CD4-positive, alpha-beta T cell treated with Interleukin-17A for 1 hour (primary cell): Measurements from ENCODE around the gene PGGT1B.

Experiments
- DNase-seq: peaks from one replicate; pipeline ENCODE4 v3.0.0-alpha.2; 2020

Gene PGGT1B

DNA sequence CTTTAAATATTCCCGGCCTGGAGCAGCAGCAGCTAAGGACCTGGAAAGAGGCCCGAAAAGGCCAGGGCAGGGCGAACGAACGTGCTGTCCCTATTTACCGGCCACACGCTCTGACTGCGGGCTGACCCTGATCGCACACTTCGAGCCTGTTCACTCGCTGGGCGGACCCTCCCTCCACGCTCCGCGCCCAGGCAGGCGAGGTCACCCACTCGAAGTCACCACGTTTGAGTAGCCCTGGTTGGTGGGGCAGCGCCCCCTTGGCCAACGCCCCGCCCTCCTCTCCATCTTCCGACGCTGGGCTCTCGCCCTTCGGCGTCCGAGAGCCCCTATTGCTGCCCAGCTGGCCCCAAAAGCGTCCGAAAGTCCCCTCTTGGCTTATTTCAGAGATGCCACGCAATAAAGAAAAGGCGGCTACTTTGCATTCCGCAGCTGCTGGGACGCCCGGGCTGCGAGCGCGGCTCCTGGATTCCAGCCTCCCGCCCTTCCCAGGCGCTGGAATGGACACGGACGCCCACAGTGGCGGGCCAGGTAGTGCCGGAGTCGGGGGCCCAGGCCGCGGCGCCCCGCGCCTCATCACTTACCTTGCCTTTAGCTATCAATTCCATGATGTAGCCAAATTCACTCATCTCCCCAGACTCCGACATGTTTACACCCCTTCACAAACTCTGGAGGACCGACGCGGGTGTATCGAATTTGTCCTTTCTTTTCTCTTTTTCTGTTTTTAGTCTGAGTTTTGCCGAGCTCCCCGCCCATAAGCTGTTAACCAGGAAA is 83.1 kb downstream of the PGGT1B start:
- DNase-seq, result no peak

DNA sequence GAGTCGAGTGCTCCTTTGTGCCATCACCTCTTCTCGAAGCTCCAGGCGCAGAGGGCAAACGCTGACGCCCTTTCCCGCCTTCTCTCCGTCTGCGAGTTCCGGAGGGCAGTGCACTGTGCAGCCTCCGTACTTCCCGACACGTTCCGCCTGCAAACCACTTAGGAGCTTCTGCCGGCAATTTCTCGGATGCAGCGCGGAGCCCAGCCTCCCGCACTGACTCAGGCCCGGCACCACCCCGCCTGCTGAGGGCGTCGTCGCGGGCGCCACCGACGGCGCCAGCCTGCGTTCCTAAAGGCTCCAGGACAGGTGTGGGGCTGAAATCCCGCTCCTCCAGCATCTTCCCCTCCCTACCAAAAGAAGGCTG is 83.7 kb downstream of the PGGT1B start:
- no peak for DNase-seq

DNA sequence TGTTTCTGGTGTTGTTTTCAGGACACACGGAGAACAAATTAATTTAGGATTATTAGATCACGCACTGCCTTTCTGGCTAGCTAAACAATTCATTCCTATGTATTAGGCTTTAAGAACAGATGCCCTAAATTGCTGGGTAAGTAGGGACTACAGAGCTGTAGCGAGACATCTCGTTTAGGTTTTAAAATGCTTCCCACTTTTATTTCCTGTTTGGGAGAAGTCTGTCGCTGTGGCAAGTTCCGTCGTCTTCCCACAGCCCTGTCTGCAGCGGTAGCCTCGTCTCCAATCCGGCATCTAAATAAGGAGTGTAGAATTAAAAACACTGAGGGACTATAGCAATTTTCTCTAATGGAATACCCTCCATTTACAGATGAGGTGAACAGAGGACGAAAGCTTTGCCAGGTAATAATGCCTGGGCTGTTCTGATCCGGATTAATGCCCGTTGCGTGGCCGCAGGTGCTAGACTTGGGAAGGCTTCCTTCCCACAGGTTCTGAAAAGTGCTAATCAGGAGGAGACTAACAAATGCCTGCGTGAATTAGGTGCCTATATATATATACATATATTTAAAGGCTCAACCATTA is 91.7 kb downstream of the PGGT1B start:
- DNase-seq, result no peak

DNA sequence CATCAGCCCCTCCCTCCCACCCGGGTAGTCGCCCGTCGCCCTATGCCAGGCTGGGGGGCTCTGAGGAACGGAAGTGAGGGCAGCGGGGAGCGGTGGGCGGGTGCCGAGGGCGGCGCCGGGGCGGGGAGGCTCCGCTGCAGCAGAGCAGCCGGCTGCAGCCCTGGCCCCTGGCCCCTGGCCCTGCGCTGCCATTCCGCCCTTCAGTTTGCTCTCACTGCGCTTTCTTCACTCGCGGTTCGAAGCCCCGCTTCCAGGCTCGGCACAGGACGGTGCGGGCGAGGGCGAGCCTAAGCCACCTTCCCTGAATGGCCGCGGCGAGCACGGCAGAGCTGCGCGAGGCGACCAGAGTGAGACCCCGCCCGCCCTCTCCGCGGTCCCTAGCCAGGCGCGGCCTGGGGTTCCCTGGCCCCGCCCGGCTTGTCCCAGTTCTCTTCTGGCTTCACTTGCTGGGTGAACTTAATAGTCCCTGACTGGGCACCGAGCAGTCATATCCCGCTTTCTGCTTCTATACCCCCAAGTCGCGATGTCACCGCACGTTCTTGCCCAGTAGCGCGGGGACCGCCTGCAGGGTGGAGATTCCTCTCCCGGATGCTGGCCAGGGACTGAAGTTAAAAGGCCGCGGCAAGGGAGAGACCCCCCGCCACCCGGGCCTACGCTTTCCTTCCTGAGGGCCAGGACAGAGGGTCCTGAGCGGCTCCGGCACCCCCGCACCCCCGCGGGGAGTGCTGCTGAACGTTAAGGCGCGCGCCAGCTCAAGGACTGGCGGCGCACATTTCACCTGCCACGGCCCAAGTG is 92.3 kb downstream of the PGGT1B start:
- no peak for DNase-seq

DNA sequence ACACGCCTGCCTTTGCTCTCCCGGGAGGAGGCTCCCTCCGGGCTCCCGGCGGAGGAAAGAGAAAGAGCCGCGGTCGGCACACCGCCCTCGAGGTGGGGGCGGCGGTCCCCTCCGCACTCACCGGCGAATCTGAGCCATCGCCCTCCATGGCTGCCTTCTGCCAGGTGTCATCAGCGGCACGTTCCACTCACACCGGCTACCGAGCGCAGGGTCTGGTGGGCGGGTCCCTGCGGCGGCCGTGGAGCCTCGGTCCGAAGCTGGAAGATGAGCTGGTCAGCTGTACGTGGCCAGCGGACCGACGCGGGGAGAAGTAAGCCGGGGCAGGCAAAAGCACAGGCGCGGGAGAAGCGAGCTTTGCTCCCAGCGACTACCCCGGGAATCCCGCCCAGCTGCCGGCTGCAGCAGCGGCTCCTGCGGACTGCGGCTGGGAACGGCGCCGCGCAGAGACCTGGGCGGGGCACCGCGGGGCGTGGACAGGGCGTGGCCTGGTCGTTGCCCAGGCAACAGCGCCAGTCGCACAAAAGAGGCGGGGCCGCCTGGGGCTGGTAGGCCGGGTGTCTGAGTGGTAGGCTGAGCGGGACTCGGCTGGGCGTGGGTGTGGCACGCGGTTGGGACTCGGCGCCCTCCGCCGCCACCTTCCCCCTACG is 93.1 kb downstream of the PGGT1B start, which contains the start of gene TRIM36:
Gene TRIM36, minus strand, starts transcription at position 422 of the 647 bp plus-strand sequence. Its CDS starts 274 bp downstream, at position 148.
- DNase-seq, result peak; percentile 90

DNA sequence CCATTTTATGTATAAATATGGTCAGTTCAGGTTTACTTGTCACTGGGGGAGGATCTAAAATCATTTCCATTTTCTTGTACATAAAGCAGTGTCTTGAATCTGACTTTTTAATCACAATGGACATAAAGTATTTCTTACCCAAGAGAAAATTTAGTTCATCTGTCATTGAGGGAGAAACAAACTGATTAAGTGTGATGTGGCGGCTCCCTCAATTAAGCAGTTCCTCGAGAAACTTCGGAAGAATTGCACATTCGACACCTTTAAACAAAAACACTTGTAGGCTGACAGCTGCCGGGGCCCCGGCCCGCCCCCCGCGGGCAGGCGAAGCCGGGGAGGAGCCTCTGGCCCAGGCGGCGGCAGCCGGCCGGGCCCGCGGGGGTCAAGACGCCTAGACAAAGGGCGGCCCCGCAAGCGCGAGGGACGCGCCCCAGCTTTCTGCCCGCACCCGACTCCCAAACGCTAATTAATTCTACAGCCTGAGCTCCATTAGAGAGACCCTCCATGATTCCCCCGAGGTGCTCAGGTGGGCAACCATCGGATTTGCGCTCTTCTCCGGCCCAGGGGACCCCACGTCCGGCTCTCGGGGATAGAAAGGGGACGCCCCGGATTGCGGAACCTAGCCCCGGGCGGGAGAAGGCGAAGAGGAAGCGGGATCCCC is 93.7 kb downstream of the PGGT1B start:
- DNase-seq, result no peak

DNA sequence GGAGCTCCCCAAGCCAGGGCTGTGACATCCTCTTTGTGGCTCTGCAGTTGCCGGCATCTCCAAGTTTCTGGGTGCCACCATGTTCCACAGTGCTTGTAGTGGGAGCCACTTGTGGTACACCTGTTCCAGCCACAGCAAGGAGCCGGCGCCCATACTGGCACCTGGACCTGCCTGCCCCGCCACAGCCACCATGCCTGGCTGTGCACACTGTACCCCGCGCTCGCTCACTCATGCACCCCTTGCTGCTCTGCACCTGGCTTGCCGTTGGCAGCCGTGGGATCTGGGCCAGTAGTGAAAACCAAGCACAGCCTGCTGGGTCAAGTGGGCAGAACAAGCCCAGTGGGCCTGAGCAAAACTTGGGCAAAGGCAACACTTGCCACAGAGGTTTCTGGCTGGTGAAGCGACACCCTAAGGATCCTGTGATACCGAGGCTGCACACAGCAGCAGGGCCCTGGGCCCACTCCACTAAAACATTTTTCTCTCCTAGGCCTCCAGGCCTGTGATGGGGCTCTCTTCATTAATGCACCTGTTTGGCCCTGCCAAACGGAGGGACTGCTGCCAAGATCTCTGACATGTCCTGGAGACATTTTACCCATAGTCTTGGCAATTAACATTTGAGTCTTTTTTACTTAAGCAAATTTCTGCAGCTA is 95.8 kb downstream of the PGGT1B start:
- DNase-seq, result no peak

DNA sequence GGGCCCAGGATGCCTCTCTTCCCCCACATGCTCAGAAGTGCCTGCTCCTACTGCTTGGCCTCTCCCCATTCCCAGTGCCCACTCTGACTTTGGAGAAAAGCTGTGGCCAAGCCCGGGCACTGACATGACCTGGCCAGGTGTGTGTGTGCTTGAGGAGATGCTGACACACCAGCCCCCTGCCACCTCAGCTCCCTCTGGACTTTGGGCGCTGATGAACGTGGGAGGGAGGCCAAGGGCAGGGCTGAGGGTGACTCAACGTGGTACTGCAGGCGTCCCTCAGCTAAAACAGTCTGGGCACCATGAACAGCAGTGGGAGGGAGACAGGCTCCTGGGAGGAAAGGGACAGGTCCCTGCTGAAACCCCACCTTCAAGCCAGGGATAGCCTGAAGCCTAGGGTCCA is 96.9 kb downstream of the PGGT1B start:
- DNase-seq, result no peak

DNA sequence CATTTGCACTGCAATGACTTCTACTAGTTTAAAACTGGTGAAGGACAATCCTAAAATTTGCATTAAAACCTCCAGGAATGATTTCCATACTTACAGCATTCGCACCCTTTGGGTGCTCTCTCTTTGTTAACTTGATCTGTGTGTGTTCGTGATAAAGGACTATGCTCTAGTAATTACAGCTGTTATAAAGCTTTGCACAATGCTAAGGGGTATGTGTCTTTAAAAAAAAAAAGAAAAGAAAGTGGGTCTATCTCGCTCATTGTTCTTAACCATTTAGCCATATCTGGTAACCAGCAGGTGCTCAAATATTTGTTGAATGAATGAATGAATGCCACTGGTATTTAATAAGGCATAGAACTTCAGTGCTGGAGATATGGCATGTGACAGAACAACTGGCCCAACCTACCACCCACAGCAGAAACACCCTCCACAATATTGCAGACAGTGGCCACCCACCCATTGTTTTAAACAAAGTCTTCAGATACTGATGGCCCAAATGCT is 101.7 kb downstream of the PGGT1B start:
- DNase-seq, result no peak
